Epithelial cell of proximal tubule (primary cell): ENCODE data around the gene EML5. TPM values are rescaled to one million over a fixed set of nuclear protein-coding genes. Genes with fewer than 3 reads are reported as not detected.
A peak's percentile ranks its signal among the peaks of the same experiment; 100 is the strongest.

Experiments
- DNase-seq: peaks from one replicate; pipeline ENCODE4 v3.0.0-alpha.2; 2011; ENCODE audit warnings: low read depth
- H3K4me3 ChIP-seq: 2 replicates; pipeline ENCODE4 v1.5.1; 2011; ENCODE audit warnings: low read depth, mild to moderate bottlenecking, low read length
- CTCF ChIP-seq: conservative IDR thresholded peaks from 2 replicates; pipeline ENCODE4 v1.5.1; 2012; ENCODE audit warnings: low read depth, mild to moderate bottlenecking, low read length
- total RNA-seq: library from RNA; depleted of rRNA; stranded (reverse); fragments of >200 nt; gene quantifications from 2 replicates; pipeline ENCODE4 v1.2.3, GENCODE V29; 2015

EML5 gene
- total RNA-seq, 1 donor from 2014 or later = 0.40 TPM

- no peak for DNase-seq
- no peak for TF ChIP-seq CTCF
- H3K4me3 ChIP-seq = no peak overlapping the region
These were observed 160.2 kb downstream of the EML5 start for GRCh38 chr14:88632512-88632911.

- no peak for DNase-seq
- H3K4me3 ChIP-seq = no peak overlapping the region
- TF ChIP-seq CTCF = no peak
These were observed 161.7 kb downstream of the EML5 start for GRCh38 chr14:88631091-88631490.

DNA sequence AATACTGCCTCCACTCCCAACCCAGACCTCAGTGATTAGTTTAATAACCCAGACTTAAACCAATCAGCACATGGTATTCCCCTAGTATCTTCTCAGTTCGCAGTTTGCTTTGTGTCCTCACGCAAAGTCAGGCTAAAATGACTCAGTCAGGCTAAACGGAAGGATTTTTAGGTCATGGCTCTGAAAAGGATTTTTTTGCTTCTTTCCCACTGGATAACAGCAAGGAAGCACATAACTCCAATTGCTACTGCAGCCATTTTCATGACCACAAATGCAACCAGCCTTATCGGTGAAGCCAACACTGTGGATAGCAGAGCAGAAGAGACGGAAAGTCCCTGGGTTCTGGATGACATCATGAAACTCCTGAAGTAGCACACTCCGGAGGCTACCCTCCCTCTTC, 162.2 kb downstream of the EML5 start:
- no peak overlapping the region for H3K4me3 ChIP-seq
- TF ChIP-seq CTCF = no peak
- peak; percentile 97 for DNase-seq

- TF ChIP-seq CTCF = no peak
- no peak for DNase-seq
- H3K4me3 ChIP-seq = no peak overlapping the region
These were observed 164.3 kb downstream of the EML5 start for GRCh38 chr14:88628462-88628861.

- no peak overlapping the region for H3K4me3 ChIP-seq
- no peak for TF ChIP-seq CTCF
- DNase-seq = no peak
These were observed 164.7 kb downstream of the EML5 start for GRCh38 chr14:88628033-88628432.

DNA sequence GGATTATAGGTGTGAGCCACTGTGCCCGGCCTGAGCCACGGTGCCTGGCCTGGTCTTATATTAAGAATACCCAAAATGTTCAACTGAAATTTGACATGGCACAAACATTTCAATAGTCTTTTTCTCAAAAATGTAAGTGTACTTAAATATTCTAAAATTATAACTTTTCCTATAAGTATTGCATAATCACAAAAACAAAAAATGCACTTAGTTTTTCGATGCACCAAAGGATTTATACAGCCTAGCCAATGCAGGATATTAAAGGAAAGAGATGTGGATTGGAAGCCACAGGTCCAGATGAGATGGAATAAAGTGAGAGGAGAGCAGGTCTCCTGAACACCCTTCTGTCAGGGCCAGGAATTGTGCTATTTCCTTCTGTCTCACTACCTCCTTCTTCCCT, 167.1 kb downstream of the EML5 start:
- H3K4me3 ChIP-seq = no peak overlapping the region
- no peak for TF ChIP-seq CTCF
- no peak for DNase-seq

DNA sequence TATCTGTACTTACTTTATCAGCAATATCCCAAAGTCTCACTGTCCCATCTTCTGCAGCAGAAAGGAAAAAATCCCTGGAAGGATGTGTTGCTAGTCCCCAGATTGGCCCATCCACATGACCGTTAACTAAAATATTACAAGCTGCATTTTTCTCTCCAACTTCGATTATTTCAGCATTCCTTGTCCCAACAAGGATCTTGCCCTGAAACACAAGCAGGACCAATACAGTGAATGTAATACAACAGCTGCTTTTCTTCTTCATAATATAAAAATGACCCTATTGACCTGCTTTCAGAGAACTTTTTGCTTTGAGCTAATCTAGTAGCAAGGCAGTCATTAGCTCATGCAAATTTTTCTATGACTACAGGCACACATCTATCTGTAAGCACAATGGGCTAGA, 171.7 kb downstream of the EML5 start:
- TF ChIP-seq CTCF = no peak
- no peak for DNase-seq
- H3K4me3 ChIP-seq = no peak overlapping the region
